ENCODE measurements around the gene EXD2. TPM values are rescaled to one million over a fixed set of nuclear protein-coding genes. Genes with fewer than 3 reads are reported as not detected.

Gene EXD2
- total RNA-seq, 1 donor from 2014 or later: 31.2 TPM

GRCh38 chr14:69262516-69262915, 71.2 kb downstream of the EXD2 start:
- Mint-ChIP-seq H3K4me3 (ENCODE audit: unreplicated experiment) (peak overlapping the region; percentile 88), H3K9me3 (ENCODE audit: unreplicated experiment) (peaks cover 20% of the 10 kb centered on the region), H3K36me3 (ENCODE audit: unreplicated experiment) (peaks cover 5% of the 10 kb centered on the region), H3K27ac (ENCODE audit: unreplicated experiment) (peak overlapping the region; percentile 86), H3K27me3 (ENCODE audit: unreplicated experiment) (peaks cover 18% of the 10 kb centered on the region), H3K4me1 (ENCODE audit: low read depth, unreplicated experiment) (peaks cover 46% of the 10 kb centered on the region)
- TF ChIP-seq CTCF (IDR thresholded peaks at IDR 0.05; ENCODE audit: partially characterized antibody, unreplicated experiment): no peak
- no peak for DNase-seq

GRCh38 chr14:69263364-69263763, 72.1 kb downstream of the EXD2 start:
- Mint-ChIP-seq H3K4me3 (ENCODE audit: unreplicated experiment) (peak overlapping the region; percentile 81), H3K27me3 (ENCODE audit: unreplicated experiment) (peaks cover 17% of the 10 kb centered on the region), H3K9me3 (ENCODE audit: unreplicated experiment) (peaks cover 14% of the 10 kb centered on the region), H3K36me3 (ENCODE audit: unreplicated experiment) (peaks cover 5% of the 10 kb centered on the region), H3K27ac (ENCODE audit: unreplicated experiment) (peak overlapping the region; percentile 57), H3K4me1 (ENCODE audit: low read depth, unreplicated experiment) (peaks cover 42% of the 10 kb centered on the region)
- no peak for TF ChIP-seq CTCF (IDR thresholded peaks at IDR 0.05; ENCODE audit: partially characterized antibody, unreplicated experiment)
- peak; percentile 70 for DNase-seq

GRCh38 chr14:69263771-69264170, 72.5 kb downstream of the EXD2 start:
- peaks cover 13% of the 10 kb centered on the region for H3K27me3 Mint-ChIP-seq (ENCODE audit: unreplicated experiment)
- peaks cover 4% of the 10 kb centered on the region for H3K36me3 Mint-ChIP-seq (ENCODE audit: unreplicated experiment)
- TF ChIP-seq CTCF (IDR thresholded peaks at IDR 0.05; ENCODE audit: partially characterized antibody, unreplicated experiment): no peak
- H3K27ac Mint-ChIP-seq (ENCODE audit: unreplicated experiment): peak overlapping the region; percentile 57
- H3K4me3 Mint-ChIP-seq (ENCODE audit: unreplicated experiment): peak overlapping the region; percentile 81
- H3K4me1 Mint-ChIP-seq (ENCODE audit: low read depth, unreplicated experiment): peaks cover 38% of the 10 kb centered on the region
- DNase-seq: no peak
- peaks cover 11% of the 10 kb centered on the region for H3K9me3 Mint-ChIP-seq (ENCODE audit: unreplicated experiment)

GRCh38 chr14:69266572-69267345, 75.5 kb downstream of the EXD2 start:
- no peak overlapping the region for H3K27ac Mint-ChIP-seq (ENCODE audit: unreplicated experiment)
- H3K27me3 Mint-ChIP-seq (ENCODE audit: unreplicated experiment): peaks cover 4% of the 10 kb centered on the region
- peaks cover 2% of the 10 kb centered on the region for H3K9me3 Mint-ChIP-seq (ENCODE audit: unreplicated experiment)
- H3K4me3 Mint-ChIP-seq (ENCODE audit: unreplicated experiment): peak overlapping the region; percentile 40
- DNase-seq: no peak
- H3K4me1 Mint-ChIP-seq (ENCODE audit: low read depth, unreplicated experiment): peaks cover 38% of the 10 kb centered on the region
- no peaks in the 10 kb centered on the region for H3K36me3 Mint-ChIP-seq (ENCODE audit: unreplicated experiment)
- TF ChIP-seq CTCF (IDR thresholded peaks at IDR 0.05; ENCODE audit: partially characterized antibody, unreplicated experiment): no peak

GRCh38 chr14:69267492-69267891, 76.2 kb downstream of the EXD2 start:
- no peak for TF ChIP-seq CTCF (IDR thresholded peaks at IDR 0.05; ENCODE audit: partially characterized antibody, unreplicated experiment)
- DNase-seq: no peak
- Mint-ChIP-seq H3K27me3 (ENCODE audit: unreplicated experiment) (peaks cover 4% of the 10 kb centered on the region), H3K9me3 (ENCODE audit: unreplicated experiment) (peaks cover 2% of the 10 kb centered on the region), H3K36me3 (ENCODE audit: unreplicated experiment) (no peaks in the 10 kb centered on the region), H3K4me3 (ENCODE audit: unreplicated experiment) (no peak overlapping the region), H3K27ac (ENCODE audit: unreplicated experiment) (no peak overlapping the region), H3K4me1 (ENCODE audit: low read depth, unreplicated experiment) (peaks cover 31% of the 10 kb centered on the region)

All from glutamatergic neuron (in vitro differentiated cells).